AG09309 (cell line): ENCODE measurements around the gene ADGRD1.

ENCODE experiments used
- DNase-seq: peaks from one replicate; pipeline ENCODE4 v3.0.0-alpha.2; 2010; ENCODE audit warnings: low read depth
- H3K4me3 ChIP-seq: 2 replicates; pipeline ENCODE4 v1.5.1; 2011; ENCODE audit warnings: mild to moderate bottlenecking, low read depth, low read length, moderate library complexity; ENCODE audit not compliant: control insufficient read depth
- TF ChIP-seq, protein P1 (sequence below): IDR thresholded peaks from 2 replicates; pipeline ENCODE4 v1.5.1; 2011; ENCODE audit warnings: mild to moderate bottlenecking, low read depth, low read length, inconsistent platforms; ENCODE audit not compliant: insufficient read depth, control insufficient read depth; ENCODE audit errors: missing control alignments

ADGRD1 gene

DNA sequence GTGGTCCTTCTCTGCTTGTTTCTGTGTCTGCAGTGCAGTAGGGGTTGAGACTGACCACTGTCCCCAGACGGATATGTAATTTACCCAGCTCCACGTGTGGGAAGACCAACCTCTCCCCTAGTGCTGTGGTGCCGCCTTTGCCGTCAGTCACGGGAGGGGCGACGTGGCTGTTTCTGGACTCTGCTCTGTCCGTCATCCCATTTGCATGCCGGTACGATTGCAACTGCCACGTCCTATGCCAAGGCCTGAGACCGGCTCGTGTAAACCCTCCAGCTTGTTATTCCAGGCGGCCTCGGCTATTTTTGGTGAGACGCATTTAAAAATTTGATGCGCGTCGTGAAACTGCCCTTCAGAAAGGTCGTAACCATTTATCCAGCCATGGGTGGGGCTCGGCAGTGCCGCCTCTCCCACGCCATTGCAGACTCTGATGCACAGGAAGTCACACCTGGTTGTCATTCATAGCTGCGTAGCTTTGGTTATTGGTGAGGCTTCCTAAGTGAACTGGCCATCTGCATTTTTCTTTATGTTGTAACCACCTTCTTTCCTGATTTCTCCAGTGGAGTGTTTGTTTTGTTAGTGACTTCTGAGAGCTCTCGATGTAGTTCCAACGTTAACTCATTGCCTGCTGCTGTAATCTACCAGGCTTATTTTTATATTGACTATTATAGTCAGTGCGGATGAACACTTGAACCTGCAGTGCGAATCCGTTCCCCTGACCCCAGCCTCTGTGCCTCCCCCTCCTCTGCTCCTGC, 75.1 kb downstream of the ADGRD1 start:
- DNase-seq, result no peak
- TF ChIP-seq, protein P1, sequence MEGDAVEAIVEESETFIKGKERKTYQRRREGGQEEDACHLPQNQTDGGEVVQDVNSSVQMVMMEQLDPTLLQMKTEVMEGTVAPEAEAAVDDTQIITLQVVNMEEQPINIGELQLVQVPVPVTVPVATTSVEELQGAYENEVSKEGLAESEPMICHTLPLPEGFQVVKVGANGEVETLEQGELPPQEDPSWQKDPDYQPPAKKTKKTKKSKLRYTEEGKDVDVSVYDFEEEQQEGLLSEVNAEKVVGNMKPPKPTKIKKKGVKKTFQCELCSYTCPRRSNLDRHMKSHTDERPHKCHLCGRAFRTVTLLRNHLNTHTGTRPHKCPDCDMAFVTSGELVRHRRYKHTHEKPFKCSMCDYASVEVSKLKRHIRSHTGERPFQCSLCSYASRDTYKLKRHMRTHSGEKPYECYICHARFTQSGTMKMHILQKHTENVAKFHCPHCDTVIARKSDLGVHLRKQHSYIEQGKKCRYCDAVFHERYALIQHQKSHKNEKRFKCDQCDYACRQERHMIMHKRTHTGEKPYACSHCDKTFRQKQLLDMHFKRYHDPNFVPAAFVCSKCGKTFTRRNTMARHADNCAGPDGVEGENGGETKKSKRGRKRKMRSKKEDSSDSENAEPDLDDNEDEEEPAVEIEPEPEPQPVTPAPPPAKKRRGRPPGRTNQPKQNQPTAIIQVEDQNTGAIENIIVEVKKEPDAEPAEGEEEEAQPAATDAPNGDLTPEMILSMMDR, result no peak

DNA sequence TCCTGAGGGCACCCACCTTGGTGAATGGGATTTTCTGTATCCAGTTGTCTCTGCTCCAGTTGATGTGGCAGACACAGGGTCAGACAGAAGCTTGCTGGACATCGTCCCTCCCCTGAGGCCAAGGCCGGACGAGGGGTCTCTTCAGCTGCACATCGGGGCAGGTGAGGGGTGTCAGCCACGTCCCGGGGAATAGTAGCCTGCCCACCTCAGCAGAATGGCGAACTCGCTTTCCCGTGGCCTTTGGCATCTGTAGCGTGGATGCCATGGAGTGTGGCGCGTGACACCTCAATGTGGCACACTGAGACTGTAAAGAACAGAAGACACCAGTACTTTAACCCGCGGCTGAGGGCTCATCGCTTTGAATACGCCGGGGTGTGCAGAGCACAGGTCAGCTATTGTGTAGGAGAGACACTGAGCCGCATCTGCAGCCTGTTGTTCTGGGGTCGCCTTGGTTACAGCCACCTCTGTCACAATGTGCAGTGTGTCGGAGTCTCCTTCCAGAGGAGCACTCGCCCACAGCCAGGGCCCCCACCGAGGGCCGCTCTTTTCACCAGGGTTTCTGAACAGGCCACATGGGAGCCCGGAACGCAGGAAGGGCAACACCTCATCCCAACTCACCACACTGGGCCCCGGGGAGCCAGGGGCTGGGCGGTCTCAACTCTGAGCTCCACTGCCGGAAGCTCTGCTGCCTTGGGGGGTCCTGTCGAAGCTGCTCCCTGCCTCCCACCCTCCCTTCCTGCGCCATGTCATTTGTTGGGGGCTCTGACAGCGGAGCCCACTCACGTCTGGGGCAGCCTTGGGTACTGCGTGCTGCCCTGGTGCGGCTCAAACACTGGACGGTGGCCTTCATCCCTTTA, 77.0 kb downstream of the ADGRD1 start:
- TF ChIP-seq, protein P1, result no peak
- DNase-seq, result no peak
- no peak overlapping the region for H3K4me3 ChIP-seq

More for the DNA sequence above, 75.1 kb downstream of the ADGRD1 start:
- H3K4me3 ChIP-seq, result no peak overlapping the region

DNA sequence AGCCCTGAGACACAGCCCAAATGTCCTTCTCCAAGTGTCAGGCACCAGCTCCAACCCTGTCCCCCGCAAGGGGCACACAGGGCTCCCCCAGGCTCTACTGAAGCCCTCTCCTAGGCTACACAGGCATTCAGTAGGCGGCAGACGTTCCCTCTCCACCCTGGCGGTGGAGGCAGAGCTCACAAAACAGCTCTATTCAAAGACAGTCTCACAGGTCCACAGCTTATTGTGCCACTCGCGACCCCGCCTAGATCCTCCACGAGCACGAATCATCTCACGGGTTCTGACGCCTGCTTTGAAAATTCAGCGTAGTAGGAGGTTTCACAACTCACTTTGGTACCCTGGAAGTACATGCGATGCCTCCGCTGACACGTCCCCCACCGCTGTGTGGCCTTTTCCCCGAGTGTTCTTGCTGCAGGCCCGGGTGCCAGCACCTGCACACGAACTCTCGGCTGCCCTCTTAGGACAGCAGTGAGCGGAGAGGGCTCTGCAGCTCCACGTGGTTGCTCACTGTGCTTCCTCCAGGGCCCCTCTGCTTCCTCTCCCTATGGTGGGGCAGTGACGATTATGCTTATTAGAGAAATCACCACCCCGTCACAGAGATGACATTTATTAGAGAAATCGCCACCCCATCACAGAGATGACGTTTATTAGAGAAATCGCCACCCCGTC, 78.5 kb downstream of the ADGRD1 start:
- no peak overlapping the region for H3K4me3 ChIP-seq
- TF ChIP-seq, protein P1, result no peak
- DNase-seq, result no peak

DNA sequence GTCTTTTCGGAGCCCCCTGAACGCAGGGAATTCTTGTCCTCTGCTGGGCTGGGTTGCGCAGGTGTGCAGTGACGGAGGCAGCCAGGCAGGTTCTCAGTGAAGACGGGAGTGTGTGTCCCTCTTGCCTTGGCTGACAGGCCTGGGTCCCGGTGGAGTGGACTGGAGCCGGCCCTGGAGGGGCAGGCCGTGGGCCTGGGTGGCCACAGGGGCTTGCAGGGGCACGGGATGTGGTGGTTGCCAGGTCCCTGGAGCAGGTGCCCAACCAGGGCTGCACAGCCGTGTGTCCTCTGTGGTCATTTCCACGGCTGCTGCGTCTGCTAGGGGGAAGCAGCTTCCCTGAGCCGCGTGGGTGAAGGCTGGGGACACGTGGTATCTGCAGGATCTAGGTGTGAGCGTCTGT, 79.8 kb downstream of the ADGRD1 start:
- TF ChIP-seq, protein P1, result no peak
- DNase-seq, result no peak
- no peak overlapping the region for H3K4me3 ChIP-seq

DNA sequence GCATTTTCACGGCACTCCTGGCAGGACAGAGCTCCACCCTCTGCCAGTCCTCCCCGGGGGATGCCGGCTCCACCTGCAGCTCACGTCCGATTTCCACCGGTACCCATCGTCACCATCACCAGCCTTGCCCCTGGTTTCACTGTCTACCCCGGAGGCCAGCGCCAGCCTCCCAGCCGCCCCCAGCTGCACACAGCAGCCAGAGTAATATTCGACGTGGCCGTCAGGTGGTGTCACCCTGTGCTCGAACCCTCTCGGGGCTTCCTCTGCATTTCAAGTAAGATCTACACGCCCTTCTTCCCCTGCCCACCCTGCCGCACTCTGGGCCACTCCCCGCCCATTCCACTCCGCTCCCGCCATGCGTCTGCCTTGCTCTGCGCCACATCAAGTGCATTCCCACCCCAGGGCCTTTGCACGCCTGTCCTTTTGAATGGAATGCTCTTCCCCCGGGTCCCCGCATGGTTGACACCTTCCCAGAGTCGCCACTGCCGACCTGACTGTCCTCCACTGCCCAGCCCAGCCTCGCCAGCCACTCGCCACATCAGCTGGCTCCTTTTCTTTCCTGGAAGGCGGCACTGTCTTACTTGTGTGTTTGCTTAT, 80.3 kb downstream of the ADGRD1 start:
- TF ChIP-seq, protein P1, result no peak
- DNase-seq, result no peak
- H3K4me3 ChIP-seq, result no peak overlapping the region

DNA sequence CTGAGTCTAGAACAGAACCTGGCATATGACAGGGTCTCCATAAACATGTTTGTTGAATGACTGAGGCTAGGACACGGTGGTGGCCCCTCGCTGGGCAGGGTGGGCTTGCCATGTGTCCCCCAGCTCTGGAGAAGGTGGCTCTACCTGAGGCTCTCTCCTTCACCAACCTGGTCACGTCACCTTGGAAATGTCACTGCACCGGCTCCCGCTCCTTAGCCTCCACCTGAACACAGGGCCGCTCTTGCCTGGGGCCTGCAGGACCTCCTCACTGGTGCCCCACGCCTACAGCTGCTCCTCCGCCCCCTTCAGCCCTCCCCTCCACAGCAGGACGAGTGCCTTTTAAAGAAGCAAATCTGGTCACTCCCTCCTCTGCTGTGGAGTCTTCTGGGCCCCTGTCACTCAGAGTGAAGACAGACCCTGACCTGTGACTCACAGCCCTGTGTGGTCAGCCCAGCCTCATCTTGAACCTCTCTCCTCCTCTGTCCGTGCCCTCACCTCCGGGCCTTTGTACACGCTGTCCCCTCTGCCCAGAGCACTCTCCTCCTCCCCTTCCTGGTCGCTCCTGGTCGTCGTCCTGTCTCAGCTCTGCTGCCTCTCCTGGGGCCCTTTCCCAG, 81.0 kb downstream of the ADGRD1 start:
- no peak overlapping the region for H3K4me3 ChIP-seq
- TF ChIP-seq, protein P1, result no peak

More for the DNA sequence above, 81.0 kb downstream of the ADGRD1 start:
- no peak for DNase-seq
